NCI-H446 treated with DMSO at 0.1 percent for 48 hours (cell line): ENCODE measurements around the gene CNTN4.
"Not testable (repeated sequence)": the region's sequence is repeated elsewhere in the genome, so short reads cannot be mapped to it uniquely, and the experiment has no call there.

Source experiments
- DNase-seq: peaks from one replicate; lab custom pipeline; 2025; lab: John Stamatoyannopoulos, UW

CNTN4 gene

GRCh38 chr3:2861920-2862319, 763.3 kb downstream of the CNTN4 start:
- no peak for DNase-seq

DNA sequence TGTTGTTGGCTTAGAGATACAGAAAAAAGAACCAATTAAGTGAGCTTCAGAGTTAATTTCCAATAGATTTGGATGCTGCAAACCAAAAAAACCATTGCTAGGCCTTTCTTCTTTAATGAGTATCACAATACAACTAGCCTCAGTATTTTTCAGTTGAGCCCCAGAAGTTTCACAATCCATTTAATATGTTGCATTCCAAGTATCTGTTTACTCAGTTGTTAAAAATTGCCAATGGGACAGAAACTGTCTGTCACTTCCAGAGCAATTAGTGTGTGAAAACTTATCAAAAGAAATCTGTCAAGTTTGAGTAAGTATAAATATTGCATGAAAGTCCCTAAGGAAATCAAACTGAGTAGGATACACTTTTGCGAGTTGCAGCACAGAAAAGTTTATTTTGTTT, 763.7 kb downstream of the CNTN4 start:
- no peak for DNase-seq

DNA sequence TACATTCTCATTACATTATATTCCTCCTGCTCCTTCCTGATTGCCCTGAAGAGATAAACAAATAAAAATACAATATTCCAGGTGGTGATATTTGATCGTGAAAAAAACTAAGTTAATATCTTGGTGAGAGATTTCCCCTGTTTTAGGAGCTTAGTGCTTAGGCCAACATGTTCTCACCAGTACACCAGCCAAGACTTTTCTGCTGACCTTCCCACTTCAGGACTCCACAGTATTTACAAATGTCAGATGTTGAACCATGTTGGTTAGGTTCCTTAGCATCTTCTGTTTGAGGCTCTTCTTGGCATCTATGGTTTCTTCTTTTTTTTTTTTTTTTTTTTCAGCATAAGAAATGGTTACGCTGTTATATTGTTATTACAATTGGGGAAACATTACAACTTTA, 764.5 kb downstream of the CNTN4 start:
- no peak for DNase-seq

DNA sequence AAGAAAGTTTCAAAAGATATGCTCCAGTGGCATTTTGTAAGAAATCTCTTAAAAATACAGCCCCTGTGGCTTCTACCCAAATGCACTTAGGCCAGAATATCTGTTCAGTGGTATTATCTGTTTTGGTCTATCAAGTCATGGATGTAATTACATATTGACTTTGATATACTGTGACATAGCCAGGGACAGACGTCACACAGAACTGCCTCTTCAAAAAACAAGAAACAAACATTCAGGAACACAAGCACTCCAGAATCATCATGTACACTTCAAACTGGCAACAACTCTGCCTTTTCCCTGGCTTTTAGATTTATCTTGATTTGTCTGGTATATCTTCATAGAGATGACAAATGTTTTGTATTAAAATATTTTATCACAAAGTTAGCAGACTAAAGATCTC, 771.2 kb downstream of the CNTN4 start:
- no peak for DNase-seq

- DNase-seq = no peak
Measured at GRCh38 chr3:2870724-2871333, 772.2 kb downstream of the CNTN4 start.

DNA sequence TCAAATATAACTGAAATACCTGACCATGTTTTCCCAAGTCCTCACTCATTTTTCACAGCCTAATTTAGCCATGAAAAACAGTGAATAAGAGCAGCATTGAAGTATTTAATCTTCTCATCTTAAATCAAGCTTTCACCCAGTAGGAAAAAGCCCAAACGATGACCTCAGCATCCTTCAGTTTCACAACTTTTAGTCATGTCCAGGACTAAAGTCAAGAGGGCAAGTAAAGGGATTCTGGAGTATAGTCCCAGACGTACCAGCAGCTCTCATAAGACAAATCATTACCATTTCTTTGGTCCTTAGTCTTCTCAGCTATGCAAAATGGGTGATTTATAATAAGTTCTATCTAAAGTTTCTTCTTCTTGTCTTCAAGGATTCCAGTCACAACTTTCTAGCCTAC, 774.2 kb downstream of the CNTN4 start:
- no peak for DNase-seq

DNA sequence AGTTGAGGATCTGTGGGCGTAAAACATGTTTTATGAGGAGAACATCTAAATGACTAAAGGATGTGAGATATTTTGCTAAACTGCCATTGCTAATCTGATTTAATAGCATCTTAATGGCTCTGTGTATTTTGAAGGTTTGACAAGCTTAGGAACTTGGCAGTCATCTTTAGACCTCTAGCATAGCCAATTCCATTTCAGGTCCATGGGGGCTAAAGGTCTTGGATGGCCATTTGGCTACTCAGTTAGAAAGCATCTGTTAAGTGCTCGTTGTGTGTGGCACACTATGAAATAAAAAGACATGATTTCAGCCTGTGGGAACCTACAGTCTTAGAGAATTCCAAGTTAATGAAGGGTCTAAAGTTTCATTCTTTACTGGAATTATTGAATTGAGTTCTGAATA, 775.3 kb downstream of the CNTN4 start:
- no peak for DNase-seq

- no peak for DNase-seq
Measured at GRCh38 chr3:2875699-2876098, 777.0 kb downstream of the CNTN4 start.

DNA sequence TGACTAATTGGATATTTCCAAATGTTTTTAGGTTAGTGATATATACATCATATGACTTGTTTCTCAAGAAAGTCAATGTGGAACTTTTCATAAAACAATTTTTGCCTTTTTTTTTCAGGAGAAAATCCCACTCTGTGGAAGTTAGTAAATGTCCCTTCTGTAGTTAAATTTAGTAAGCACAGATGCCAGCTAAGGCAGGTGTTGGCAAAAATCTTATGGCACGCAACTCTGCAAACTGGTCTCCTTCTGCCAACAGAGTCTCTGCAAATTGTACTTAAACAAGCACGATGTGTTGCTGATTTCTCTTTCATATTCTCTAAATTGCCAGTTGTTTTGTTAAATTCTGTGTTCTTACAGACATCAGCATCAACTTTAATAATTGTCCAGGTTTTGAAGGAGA, 777.7 kb downstream of the CNTN4 start:
- no peak for DNase-seq

- no peak for DNase-seq
Measured at GRCh38 chr3:2879023-2879422, 780.4 kb downstream of the CNTN4 start.

DNA sequence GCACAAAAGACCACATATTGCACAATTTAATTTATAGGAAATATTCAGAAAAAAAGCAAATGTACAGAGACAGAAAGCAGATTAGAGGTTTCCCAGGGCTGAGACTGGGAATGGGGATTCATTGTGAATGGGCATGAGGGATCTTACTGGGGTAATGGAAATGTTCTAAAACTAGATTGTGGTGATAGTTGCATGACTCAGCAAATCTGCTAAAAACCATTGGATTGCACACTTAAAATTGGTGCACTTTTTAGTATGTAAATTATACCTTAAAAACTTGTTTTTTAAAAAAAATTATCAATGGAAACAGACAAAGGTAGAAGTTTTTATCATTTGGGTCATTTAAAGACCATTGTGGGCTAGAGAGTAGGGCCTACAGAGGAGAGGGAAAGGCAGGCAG, 780.9 kb downstream of the CNTN4 start:
- no peak for DNase-seq

GRCh38 chr3:2880218-2880756, 781.6 kb downstream of the CNTN4 start:
- DNase-seq = no peak

DNA sequence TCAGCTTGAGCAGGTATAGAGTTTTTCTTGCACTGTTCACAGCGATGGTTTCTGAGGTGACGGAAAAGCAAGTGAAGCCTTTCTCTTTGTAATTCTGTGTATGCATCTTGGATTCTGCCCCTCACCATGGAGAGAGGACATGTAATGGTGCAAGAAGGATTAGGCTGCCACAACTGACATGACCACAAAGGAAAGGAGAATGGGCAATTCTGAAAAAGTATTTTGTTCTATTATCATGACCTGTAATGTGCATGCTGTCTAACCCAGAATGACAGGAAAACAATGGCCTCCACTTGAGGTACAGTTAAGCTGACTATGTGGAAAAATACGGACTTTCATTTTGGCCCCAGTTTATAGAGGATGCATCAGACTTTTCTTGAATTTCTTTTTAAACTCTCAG, 784.6 kb downstream of the CNTN4 start:
- no peak for DNase-seq

- no peak for DNase-seq
Measured at GRCh38 chr3:2888592-2888991, 789.9 kb downstream of the CNTN4 start.

DNA sequence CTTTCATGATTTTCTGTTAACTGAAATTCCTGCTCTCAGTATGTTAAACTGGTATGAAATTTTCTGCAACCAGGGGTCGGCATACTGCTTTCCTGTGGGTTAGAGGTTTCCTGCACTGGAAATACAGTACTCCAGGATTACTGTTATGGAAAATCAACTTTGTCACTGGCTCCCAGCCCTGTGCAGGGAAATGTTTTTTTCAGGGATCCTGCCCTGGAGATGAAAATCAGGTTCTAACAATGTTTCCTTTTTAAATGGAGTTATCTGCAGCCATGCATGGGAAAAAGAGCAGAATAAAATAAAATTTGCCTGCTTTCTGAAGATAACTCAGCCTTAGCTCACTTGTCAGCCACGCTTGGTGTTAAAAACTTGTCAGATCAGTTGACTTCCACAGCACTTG, 791.1 kb downstream of the CNTN4 start:
- no peak for DNase-seq

DNA sequence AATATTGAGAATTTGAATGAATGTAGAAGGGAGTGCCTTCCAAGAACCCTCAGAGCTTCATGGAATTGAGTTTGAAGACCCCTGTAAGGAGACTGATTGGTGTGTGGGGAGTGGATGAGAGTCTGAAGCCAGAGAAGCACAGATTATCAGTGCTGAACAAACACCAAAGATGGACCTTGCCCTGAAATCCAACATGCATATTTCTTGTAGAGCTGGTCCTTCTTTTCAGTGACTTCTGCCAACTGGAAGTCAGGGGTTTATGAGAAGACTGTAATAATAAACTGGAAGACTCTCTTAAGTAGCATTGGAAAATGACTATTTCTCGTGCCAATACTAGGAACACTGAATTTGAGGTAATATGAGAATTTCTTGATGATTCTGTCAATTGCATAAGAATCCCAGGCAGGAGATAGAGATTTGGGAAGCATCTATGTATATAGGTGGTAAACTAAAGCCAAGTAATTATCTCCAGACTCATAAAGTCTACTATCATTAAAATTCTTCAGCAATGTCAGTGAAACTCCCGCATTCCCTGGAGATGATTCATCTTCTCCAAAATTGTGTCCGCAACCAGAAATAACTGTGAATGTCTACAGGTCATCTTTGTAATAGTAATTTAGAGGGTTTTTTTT, 797.8 kb downstream of the CNTN4 start:
- DNase-seq = no peak

DNA sequence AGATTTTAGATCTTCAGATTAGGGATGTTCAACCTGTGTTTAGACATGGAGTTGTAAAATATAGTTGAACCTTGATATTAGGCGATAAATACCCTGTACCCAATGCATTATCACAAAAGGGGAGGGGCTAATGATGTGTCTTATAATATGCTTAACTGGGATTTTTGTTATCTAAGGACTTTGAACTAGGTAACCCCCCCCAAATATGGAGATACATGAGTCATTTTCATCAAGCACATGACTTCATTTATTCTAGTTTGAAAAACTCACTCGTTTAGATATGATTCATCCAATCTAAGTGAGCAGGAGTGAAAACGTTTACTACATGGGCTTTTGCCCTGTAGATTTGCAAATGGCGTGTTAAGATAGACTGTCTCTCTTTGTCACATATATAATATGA, 799.2 kb downstream of the CNTN4 start:
- no peak for DNase-seq

- no peak for DNase-seq
Measured at GRCh38 chr3:2898591-2899353, 800.1 kb downstream of the CNTN4 start.

DNA sequence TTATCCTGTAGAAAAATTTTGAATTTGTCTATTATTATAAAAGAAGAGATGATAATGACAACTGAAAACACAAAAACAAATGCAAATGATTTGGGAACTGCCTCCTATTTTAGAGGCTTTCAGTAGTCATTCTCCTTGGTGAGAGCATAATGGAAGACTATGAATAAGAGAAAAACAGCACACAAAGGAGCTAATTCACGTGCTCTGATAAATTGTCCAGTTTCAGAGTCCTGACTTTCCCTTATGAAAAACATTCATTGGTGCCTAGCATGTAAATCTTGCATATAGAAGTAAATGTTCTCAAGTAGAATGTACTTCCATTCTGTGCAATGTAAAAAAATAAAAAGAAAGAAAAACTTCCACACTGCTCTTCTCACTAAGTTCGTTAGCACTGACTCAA, 805.4 kb downstream of the CNTN4 start:
- no peak for DNase-seq

DNA sequence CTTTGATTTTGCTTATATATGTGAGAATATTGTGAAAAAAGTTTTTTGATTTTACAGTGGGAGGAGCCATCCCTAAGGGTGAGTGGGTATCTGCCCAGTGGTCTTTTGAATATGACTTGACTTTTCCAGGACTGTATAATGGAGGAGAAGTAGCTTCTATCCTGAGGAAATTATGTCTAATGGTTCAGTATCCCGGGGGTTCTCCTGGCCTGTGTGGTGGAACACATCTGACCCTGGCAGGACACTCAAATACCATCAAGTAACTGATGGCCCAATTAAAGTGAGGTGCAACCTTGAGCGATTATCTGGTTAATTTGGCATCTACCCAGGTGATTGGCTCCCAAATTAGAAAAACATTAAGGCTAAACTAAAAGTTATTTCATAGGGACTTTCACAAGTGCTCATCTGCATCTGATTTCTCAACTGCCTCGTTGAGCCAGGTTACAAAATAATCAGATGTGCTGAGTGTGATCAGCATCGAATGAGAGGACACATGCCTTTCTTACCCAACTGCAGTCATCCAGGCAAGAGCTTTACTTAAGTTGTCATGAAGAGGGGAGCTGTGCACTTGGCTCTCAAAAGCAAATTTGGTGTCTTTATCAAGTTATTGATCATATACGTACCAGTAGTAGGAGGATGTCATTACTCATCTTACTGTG, 810.2 kb downstream of the CNTN4 start:
- DNase-seq = no peak

DNA sequence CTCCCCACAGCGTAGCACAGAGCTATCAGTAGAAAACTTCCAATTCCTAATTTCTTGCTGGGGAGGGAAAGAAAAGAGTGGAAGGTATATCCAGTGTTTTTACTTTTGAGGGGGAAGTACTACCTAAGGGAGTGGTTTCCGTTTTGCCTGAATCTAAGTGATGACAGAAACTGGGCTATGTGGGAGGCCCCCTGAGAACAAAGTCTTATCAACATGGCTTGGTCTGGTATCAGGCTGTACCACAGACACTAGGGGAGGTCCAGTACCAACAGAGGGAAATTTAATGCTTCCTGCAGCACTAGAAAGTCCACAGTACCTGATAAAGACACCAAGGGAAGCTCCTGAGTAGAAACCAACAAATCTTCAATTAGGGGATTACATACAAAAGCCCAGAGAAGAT, 812.3 kb downstream of the CNTN4 start:
- no peak for DNase-seq

- no peak for DNase-seq
Measured at GRCh38 chr3:2915826-2916225, 817.2 kb downstream of the CNTN4 start.

DNA sequence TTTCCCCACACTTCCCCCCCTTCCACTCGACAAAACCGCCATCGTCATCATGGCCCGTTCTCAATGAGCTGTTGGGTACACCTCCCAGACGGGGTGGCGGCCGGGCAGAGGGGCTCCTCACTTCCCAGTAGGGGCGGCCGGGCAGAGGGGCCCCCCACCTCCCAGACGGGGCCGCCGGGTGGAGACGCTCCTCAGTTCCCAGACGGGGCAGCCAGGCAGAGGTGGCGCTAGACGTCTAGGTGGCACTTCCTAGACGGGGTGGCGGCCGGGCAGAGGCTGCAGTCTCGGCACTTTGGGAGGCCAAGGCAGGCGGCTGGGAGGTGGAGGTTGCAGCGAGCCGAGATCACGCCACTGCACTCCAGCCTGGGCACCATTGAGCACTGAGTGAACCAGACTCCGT, 818.0 kb downstream of the CNTN4 start:
- DNase-seq = not testable (repeated sequence)
